ENCODE data around the gene ADGRG3. TPM values are rescaled to one million over a fixed set of nuclear protein-coding genes. Genes with fewer than 3 reads are reported as not detected.
"Not testable (repeated sequence)": the region's sequence is repeated elsewhere in the genome, so short reads cannot be mapped to it uniquely, and the experiment has no call there.

Gene ADGRG3
- total and polyA plus RNA-seq, 2 donors (not counting 1 experiment from before 2014, with no cell fraction given): not detected

GRCh38 chr16:57729182-57729484, 61.0 kb downstream of the ADGRG3 start:
- no peak overlapping the region for H3K9ac ChIP-seq (ENCODE audit: low read length)
- no peak for DNase-seq
- TF ChIP-seq EZH2 (IDR thresholded peaks at IDR 0.05; ENCODE audit: borderline replicate concordance, insufficient read depth, low read depth, low read length, poor library complexity, severe bottlenecking) (no peak), CTCF (IDR thresholded peaks at IDR 0.05) (no peak)
- H3K79me2 ChIP-seq (ENCODE audit: control insufficient read depth, insufficient read depth, low read length): no peaks in the 10 kb centered on the region
- WGBS (ENCODE audit: insufficient coverage): 100% methylated on average over 1 of the region's 1 CpG
- ChIA-PET POLR2A (no interaction called here), CTCF (no interaction called here)
- peaks cover 0 to 4% (median 0%) of the 10 kb centered on the region in 3 donors for H3K9me3 ChIP-seq (ENCODE audit: control extremely low read depth in 1 of 3, control insufficient read depth in 2 of 3, insufficient read depth in 1 of 3, low read length in 2 of 3)
- no peaks in the 10 kb centered on the region for H3K27me3 ChIP-seq (replicated peaks in 1 of 4; ENCODE audit: control extremely low read depth in 1 of 4, control insufficient read depth in 3 of 4, insufficient read depth in 4 of 4, low read length in 3 of 4)
- no peaks in the 10 kb centered on the region for H3K27me3 Mint-ChIP-seq
- H3K9me3 Mint-ChIP-seq (ENCODE audit: insufficient read depth): no peaks in the 10 kb centered on the region
- no peak overlapping the region for H3K4me3 Mint-ChIP-seq
- H3K4me1 Mint-ChIP-seq: peaks cover 9% of the 10 kb centered on the region
- no peak overlapping the region for H3K4me2 ChIP-seq (replicated peaks; ENCODE audit: low read depth, low read length, poor library complexity, severe bottlenecking)
- H3K4me1 ChIP-seq (ENCODE audit: control insufficient read depth in 2 of 2, insufficient read depth in 2 of 2, low read length in 2 of 2): peaks cover 0 to 8% of the 10 kb centered on the region in 2 donors
- no peak overlapping the region for H3K4me3 ChIP-seq (ENCODE audit: control extremely low read depth in 1 of 5, extremely low read depth in 1 of 5, insufficient read depth in 1 of 5, low read depth in 2 of 5, low read length in 4 of 5)
- no peak overlapping the region for H2AFZ ChIP-seq (ENCODE audit: insufficient read depth, low read depth, low read length, poor library complexity, severe bottlenecking)
- H3K27ac Mint-ChIP-seq: no peak overlapping the region
- H3K36me3 ChIP-seq (replicated peaks in 1 of 2; ENCODE audit: control extremely low read depth in 1 of 2, control insufficient read depth in 1 of 2, extremely low read depth in 1 of 2, insufficient read depth in 2 of 2, low read length in 1 of 2): no peaks in the 10 kb centered on the region
- intact Hi-C loops (cut with micrococcal nuclease): loop anchor here (10.0 kb wide), 1 partner anchor 154 kb away; no protein-coding TSS in a partner anchor
- H4K20me1 ChIP-seq (ENCODE audit: control insufficient read depth, insufficient read depth, low read length, poor library complexity, severe bottlenecking): no peaks in the 10 kb centered on the region
- no peak for ATAC-seq (ENCODE audit: low read depth)
- no peak overlapping the region for H3K27ac ChIP-seq (ENCODE audit: low read length in 2 of 2)

GRCh38 chr16:57729852-57730251, 61.7 kb downstream of the ADGRG3 start:
- H3K27me3 Mint-ChIP-seq; H3K9me3 Mint-ChIP-seq (ENCODE audit: insufficient read depth); H4K20me1 ChIP-seq (ENCODE audit: control insufficient read depth, insufficient read depth, low read length, poor library complexity, severe bottlenecking); H3K36me3 ChIP-seq (replicated peaks in 1 of 2; ENCODE audit: control extremely low read depth in 1 of 2, control insufficient read depth in 1 of 2, extremely low read depth in 1 of 2, insufficient read depth in 2 of 2, low read length in 1 of 2); POLR2A ChIA-PET; H3K27ac ChIP-seq (ENCODE audit: low read length in 2 of 2); H3K27ac Mint-ChIP-seq; H3K27me3 ChIP-seq (replicated peaks in 1 of 4; ENCODE audit: control extremely low read depth in 1 of 4, control insufficient read depth in 3 of 4, insufficient read depth in 4 of 4, low read length in 3 of 4); H3K4me3 ChIP-seq (ENCODE audit: control extremely low read depth in 1 of 5, extremely low read depth in 1 of 5, insufficient read depth in 1 of 5, low read depth in 2 of 5, low read length in 4 of 5); H3K9ac ChIP-seq (ENCODE audit: low read length); CTCF ChIA-PET; H3K4me2 ChIP-seq (replicated peaks; ENCODE audit: low read depth, low read length, poor library complexity, severe bottlenecking); DNase-seq; H2AFZ ChIP-seq (ENCODE audit: insufficient read depth, low read depth, low read length, poor library complexity, severe bottlenecking); H3K79me2 ChIP-seq (ENCODE audit: control insufficient read depth, insufficient read depth, low read length); H3K4me3 Mint-ChIP-seq; ATAC-seq (ENCODE audit: low read depth); H3K9me3 ChIP-seq (ENCODE audit: control extremely low read depth in 1 of 3, control insufficient read depth in 2 of 3, insufficient read depth in 1 of 3, low read length in 2 of 3): not testable (repeated sequence)
- peaks cover 13% of the 10 kb centered on the region for H3K4me1 Mint-ChIP-seq
- 94% methylated on average over 6 of the region's 6 CpGs for WGBS (ENCODE audit: insufficient coverage)
- peaks cover 5 to 14% of the 10 kb centered on the region in 2 donors for H3K4me1 ChIP-seq (ENCODE audit: control insufficient read depth in 2 of 2, insufficient read depth in 2 of 2, low read length in 2 of 2)
- intact Hi-C loops (cut with micrococcal nuclease): loop anchor here (10.0 kb wide), 1 partner anchor 155 kb away; no protein-coding TSS in a partner anchor
